HEK293 (cell line): ENCODE measurements around the gene PRKCQ.

Experiments
- CTCF ChIA-PET: fragments of 350-600 bp; formaldehyde crosslinking; extraction: SDS; loops from one replicate; lab custom pipeline; 2021; ENCODE audit warnings: antibody characterized with exemption; lab: Yijun Ruan, JAX
- POLR2A ChIA-PET: fragments of 300-600 bp; formaldehyde crosslinking; extraction: SDS; loops from one replicate; lab custom pipeline; 2020; ENCODE audit warnings: antibody characterized with exemption, inconsistent platforms; lab: Yijun Ruan, JAX
- H3K27ac ChIP-seq: fragments of 200-500 bp; sonication (Bioruptor generic); 2 replicates; pipeline ENCODE4 v1.5.1; 2014; ENCODE audit warnings: low read depth, low read length, control low read depth, inconsistent platforms; ENCODE audit errors: extremely low read depth
- H3K36me3 ChIP-seq, 2 experiments: fragments of 200-500 bp in 1 of 2; sonication (Bioruptor generic) in 1 of 2; 1 replicate in 1 of 2; 2 replicates in 1 of 2; pipeline ENCODE4 v1.5.1; 2014 to 2017; ENCODE audit warnings: inconsistent platforms in 2 of 2, low read length in 2 of 2; ENCODE audit not compliant: control insufficient read depth in 2 of 2, insufficient read depth in 1 of 2
- H3K4me1 ChIP-seq: fragments of 200-500 bp; sonication (Bioruptor generic); 2 replicates; pipeline ENCODE4 v1.5.1; 2014; ENCODE audit warnings: mild to moderate bottlenecking, low read length, inconsistent platforms; ENCODE audit not compliant: control insufficient read depth, insufficient read depth
- H3K4me3 ChIP-seq: 2 replicates; pipeline ENCODE4 v1.5.1; 2011; ENCODE audit warnings: low read depth, mild to moderate bottlenecking, control low read depth, low read length, moderate library complexity
- H3K9me3 ChIP-seq: fragments of 200-500 bp; sonication (Bioruptor generic); 2 replicates; pipeline ENCODE4 v1.5.1; 2014; ENCODE audit warnings: low read depth, low read length, inconsistent platforms; ENCODE audit not compliant: control insufficient read depth, insufficient read depth
- BCL11B ChIP-seq: fragments of 450-650 bp; formaldehyde crosslinking; IDR thresholded peaks from 2 replicates; pipeline ENCODE4 v1.5.1; 2016; ENCODE audit warnings: low read depth, missing biosample characterization, missing genetic modification characterization
- GLI2 ChIP-seq: fragments of 450-650 bp; formaldehyde crosslinking; IDR thresholded peaks from 2 replicates; pipeline ENCODE4; 2017; ENCODE audit warnings: missing biosample characterization, missing genetic modification characterization, low read depth, borderline replicate concordance
- MEIS1 ChIP-seq: sonication (generic); formaldehyde crosslinking; IDR thresholded peaks from 2 replicates; pipeline ENCODE4 v1.8.1; 2022; ENCODE audit warnings: missing genetic modification reagents, mild to moderate bottlenecking, borderline replicate concordance
- OSR2 ChIP-seq: fragments of 450-650 bp; formaldehyde crosslinking; IDR thresholded peaks from 2 replicates; pipeline ENCODE4 v1.5.1; 2016; ENCODE audit warnings: missing biosample characterization, missing genetic modification characterization
- SALL2 ChIP-seq: fragments of 450-650 bp; formaldehyde crosslinking; IDR thresholded peaks from 2 replicates; pipeline ENCODE4 v1.5.0; 2017; ENCODE audit warnings: missing biosample characterization, mild to moderate bottlenecking, missing genetic modification characterization, borderline replicate concordance
- ZFP37 ChIP-seq: fragments of 450-650 bp; formaldehyde crosslinking; IDR thresholded peaks from 2 replicates; pipeline ENCODE4 v1.5.1; 2016; ENCODE audit warnings: missing biosample characterization, missing genetic modification characterization
- ZNF146 ChIP-seq: fragments of 450-650 bp; formaldehyde crosslinking; IDR thresholded peaks from 2 replicates; pipeline ENCODE4 v1.5.1; 2016; ENCODE audit warnings: missing biosample characterization, missing genetic modification characterization
- ZNF221 ChIP-seq: fragments of 450-650 bp; formaldehyde crosslinking; IDR thresholded peaks from 2 replicates; pipeline ENCODE4 v1.5.1; 2017; ENCODE audit warnings: missing biosample characterization, missing genetic modification characterization, borderline replicate concordance
- ZNF23 ChIP-seq: fragments of 450-650 bp; formaldehyde crosslinking; IDR thresholded peaks from 2 replicates; pipeline ENCODE4 v1.5.1; 2016; ENCODE audit warnings: missing biosample characterization, missing genetic modification characterization, borderline replicate concordance
- ZNF629 ChIP-seq: fragments of 450-650 bp; formaldehyde crosslinking; IDR thresholded peaks from 2 replicates; pipeline ENCODE4 v1.5.1; 2017; ENCODE audit warnings: missing biosample characterization, missing genetic modification characterization
- ZNF830 ChIP-seq: fragments of 450-650 bp; IDR thresholded peaks from 2 replicates; pipeline ENCODE4 v1.5.0; 2018; ENCODE audit warnings: missing biosample characterization, missing genetic modification characterization, low read depth, mild to moderate bottlenecking, moderate library complexity
- TF ChIP-seq, protein P1 (sequence below): fragments of 450-650 bp; formaldehyde crosslinking; IDR thresholded peaks from 2 replicates; pipeline ENCODE4 v1.5.1; 2017; ENCODE audit warnings: missing biosample characterization, missing genetic modification characterization
- TF ChIP-seq, protein P2 (sequence below): fragments of 450-650 bp; formaldehyde crosslinking; IDR thresholded peaks from 2 replicates; pipeline ENCODE4 v1.5.1; 2016; ENCODE audit warnings: missing biosample characterization, missing genetic modification characterization, borderline replicate concordance
- TF ChIP-seq, protein P3 (sequence below): fragments of 450-650 bp; formaldehyde crosslinking; IDR thresholded peaks from 2 replicates; pipeline ENCODE4 v1.5.1; 2016; ENCODE audit warnings: missing biosample characterization, missing genetic modification characterization

The PRKCQ gene

DNA sequence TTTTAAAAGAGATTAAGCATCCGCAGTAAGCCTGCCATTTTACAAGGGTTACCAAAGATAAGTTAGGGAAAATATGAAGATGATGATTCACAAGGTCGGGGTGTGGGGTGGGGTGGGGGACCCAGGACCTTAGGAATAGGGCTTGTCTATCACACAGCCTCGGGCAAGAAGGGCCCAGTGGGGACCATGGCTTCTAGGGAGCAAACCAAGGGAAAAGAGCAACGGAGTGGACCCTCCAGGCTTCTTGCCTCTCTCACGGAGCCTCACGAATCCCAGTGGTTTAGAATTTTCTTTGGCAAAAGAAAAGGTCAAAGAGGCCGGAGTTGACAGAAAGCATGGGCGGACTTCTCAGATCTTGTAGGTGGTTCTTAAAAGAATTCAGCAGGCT is 1.3 kb downstream of the PRKCQ start:
- POLR2A ChIA-PET, result no interaction called here
- Histone ChIP-seq H3K9me3 (no peaks in the 10 kb centered on the region), H3K27ac (no peak overlapping the region), H3K4me3 (no peak overlapping the region), H3K36me3 (peaks cover 0 to 6% of the 10 kb centered on the region in 2 experiments; a peak in 1 of 3 replicates), H3K4me1 (peaks cover 5% of the 10 kb centered on the region)
- CTCF ChIA-PET, result no interaction called here
- no peak for TF ChIP-seq ZNF629

GRCh38 chr10:6578251-6578771 is 1.8 kb downstream of the PRKCQ start:
- POLR2A ChIA-PET, result no interaction called here
- peaks cover 5% of the 10 kb centered on the region for H3K4me1 ChIP-seq
- TF ChIP-seq BCL11B (tag by site-specific recombination) (no peak), OSR2 (peak; percentile 86), MEIS1 (no peak), ZNF23 (no peak)
- TF ChIP-seq, protein P1, sequence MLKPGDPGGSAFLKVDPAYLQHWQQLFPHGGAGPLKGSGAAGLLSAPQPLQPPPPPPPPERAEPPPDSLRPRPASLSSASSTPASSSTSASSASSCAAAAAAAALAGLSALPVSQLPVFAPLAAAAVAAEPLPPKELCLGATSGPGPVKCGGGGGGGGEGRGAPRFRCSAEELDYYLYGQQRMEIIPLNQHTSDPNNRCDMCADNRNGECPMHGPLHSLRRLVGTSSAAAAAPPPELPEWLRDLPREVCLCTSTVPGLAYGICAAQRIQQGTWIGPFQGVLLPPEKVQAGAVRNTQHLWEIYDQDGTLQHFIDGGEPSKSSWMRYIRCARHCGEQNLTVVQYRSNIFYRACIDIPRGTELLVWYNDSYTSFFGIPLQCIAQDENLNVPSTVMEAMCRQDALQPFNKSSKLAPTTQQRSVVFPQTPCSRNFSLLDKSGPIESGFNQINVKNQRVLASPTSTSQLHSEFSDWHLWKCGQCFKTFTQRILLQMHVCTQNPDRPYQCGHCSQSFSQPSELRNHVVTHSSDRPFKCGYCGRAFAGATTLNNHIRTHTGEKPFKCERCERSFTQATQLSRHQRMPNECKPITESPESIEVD, result 0 out of 2 replicates have a peak, but pooled peaks have one; percentile 22
- TF ChIP-seq, protein P2, sequence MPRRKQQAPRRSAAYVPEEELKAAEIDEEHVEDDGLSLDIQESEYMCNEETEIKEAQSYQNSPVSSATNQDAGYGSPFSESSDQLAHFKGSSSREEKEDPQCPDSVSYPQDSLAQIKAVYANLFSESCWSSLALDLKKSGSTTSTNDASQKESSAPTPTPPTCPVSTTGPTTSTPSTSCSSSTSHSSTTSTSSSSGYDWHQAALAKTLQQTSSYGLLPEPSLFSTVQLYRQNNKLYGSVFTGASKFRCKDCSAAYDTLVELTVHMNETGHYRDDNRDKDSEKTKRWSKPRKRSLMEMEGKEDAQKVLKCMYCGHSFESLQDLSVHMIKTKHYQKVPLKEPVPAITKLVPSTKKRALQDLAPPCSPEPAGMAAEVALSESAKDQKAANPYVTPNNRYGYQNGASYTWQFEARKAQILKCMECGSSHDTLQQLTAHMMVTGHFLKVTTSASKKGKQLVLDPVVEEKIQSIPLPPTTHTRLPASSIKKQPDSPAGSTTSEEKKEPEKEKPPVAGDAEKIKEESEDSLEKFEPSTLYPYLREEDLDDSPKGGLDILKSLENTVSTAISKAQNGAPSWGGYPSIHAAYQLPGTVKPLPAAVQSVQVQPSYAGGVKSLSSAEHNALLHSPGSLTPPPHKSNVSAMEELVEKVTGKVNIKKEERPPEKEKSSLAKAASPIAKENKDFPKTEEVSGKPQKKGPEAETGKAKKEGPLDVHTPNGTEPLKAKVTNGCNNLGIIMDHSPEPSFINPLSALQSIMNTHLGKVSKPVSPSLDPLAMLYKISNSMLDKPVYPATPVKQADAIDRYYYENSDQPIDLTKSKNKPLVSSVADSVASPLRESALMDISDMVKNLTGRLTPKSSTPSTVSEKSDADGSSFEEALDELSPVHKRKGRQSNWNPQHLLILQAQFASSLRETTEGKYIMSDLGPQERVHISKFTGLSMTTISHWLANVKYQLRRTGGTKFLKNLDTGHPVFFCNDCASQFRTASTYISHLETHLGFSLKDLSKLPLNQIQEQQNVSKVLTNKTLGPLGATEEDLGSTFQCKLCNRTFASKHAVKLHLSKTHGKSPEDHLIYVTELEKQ (tag by site-specific recombination), result no peak
- TF ChIP-seq, all 188 proteins: peak for 2
- peaks cover 0 to under 1% of the 10 kb centered on the region in 2 experiments; a peak in 1 of 3 replicates for H3K36me3 ChIP-seq
- CTCF ChIA-PET, result no interaction called here
- no peak overlapping the region for H3K4me3 ChIP-seq
- no peaks in the 10 kb centered on the region for H3K9me3 ChIP-seq
- H3K27ac ChIP-seq, result no peak overlapping the region

- no peak overlapping the region for H3K27ac ChIP-seq
- ChIA-PET CTCF (interaction anchor here (0.6 to 1.1 kb wide), 2 partner anchors 60 to 71 kb away, joined by 3 read pairs; no protein-coding TSS in a partner anchor), POLR2A (no interaction called here)
- H3K36me3 ChIP-seq, result no peaks in the 10 kb centered on the region
- no peak overlapping the region for H3K4me3 ChIP-seq
- TF ChIP-seq GLI2 (tag by site-specific recombination) (no peak), ZNF830 (tag by site-specific recombination) (no peak), ZNF146 (tag by site-specific recombination) (peak; percentile 25; the same call in 1 of the 2 replicates)
- H3K4me1 ChIP-seq, result peaks cover 5% of the 10 kb centered on the region
- H3K9me3 ChIP-seq, result no peaks in the 10 kb centered on the region
Observed at GRCh38 chr10:6576326-6576725, 3.8 kb downstream of the PRKCQ start.

- TF ChIP-seq ZFP37 (tag by site-specific recombination) (no peak), ZNF221 (no peak), SALL2 (tag by site-specific recombination) (no peak)
- TF ChIP-seq, protein P3, sequence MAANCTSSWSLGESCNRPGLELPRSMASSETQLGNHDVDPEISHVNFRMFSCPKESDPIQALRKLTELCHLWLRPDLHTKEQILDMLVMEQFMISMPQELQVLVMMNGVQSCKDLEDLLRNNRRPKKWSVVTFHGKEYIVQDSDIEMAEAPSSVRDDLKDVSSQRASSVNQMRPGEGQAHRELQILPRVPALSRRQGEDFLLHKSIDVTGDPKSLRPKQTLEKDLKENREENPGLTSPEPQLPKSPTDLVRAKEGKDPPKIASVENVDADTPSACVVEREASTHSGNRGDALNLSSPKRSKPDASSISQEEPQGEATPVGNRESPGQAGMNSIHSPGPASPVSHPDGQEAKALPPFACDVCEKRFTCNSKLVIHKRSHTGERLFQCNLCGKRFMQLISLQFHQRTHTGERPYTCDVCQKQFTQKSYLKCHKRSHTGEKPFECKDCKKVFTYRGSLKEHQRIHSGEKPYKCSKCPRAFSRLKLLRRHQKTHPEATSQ (tag by site-specific recombination), result no peak
- TF ChIP-seq, all 188 proteins: peak for 0
- ChIA-PET CTCF (no interaction called here), POLR2A (no interaction called here)
- H3K27ac ChIP-seq, result no peak overlapping the region
- H3K4me1 ChIP-seq, result peaks cover 5% of the 10 kb centered on the region
- no peaks in the 10 kb centered on the region for H3K9me3 ChIP-seq
- no peak overlapping the region for H3K4me3 ChIP-seq
- H3K36me3 ChIP-seq, result no peaks in the 10 kb centered on the region
Observed at GRCh38 chr10:6574664-6575176, 5.4 kb downstream of the PRKCQ start.
